GM20000 (cell line): ENCODE results near the gene TNK2.
"Not testable (repeated sequence)": the region's sequence is repeated elsewhere in the genome, so short reads cannot be mapped to it uniquely, and the experiment has no call there.

ENCODE experiments used
- DNase-seq: peaks from one replicate; pipeline ENCODE4 v3.0.0; 2012; ENCODE audit warnings: low spot score
- CTCF ChIP-seq: IDR thresholded peaks from 2 replicates; pipeline ENCODE4 v1.5.1; 2012; ENCODE audit warnings: mild to moderate bottlenecking, control low read depth; ENCODE audit errors: extremely low read depth, missing control alignments

Gene TNK2

GRCh38 chr3:195825857-195826804, 82.2 kb downstream of the TNK2 start:
- no peak for TF ChIP-seq CTCF

GRCh38 chr3:195825191-195825588, 83.2 kb downstream of the TNK2 start:
- TF ChIP-seq CTCF = no peak
- DNase-seq = no peak

More at GRCh38 chr3:195825857-195826804, 82.2 kb downstream of the TNK2 start:
- DNase-seq = no peak

- not testable (repeated sequence) for DNase-seq
Observed at GRCh38 chr3:195824425-195825190, 83.7 kb downstream of the TNK2 start.

GRCh38 chr3:195823999-195824398, 84.4 kb downstream of the TNK2 start:
- DNase-seq = no peak

GRCh38 chr3:195823280-195823679, 85.1 kb downstream of the TNK2 start:
- DNase-seq = no peak
- no peak for TF ChIP-seq CTCF

More at GRCh38 chr3:195823999-195824398, 84.4 kb downstream of the TNK2 start:
- TF ChIP-seq CTCF = no peak

- TF ChIP-seq CTCF = no peak
- DNase-seq = no peak
Observed at GRCh38 chr3:195822131-195822696, 86.1 kb downstream of the TNK2 start.

- no peak for DNase-seq
- no peak for TF ChIP-seq CTCF
Observed at GRCh38 chr3:195821403-195822130, 86.8 kb downstream of the TNK2 start.
